DOHH2 (cell line): ENCODE results near the gene RNF44.
A peak's percentile ranks its signal among the peaks of the same experiment; 100 is the strongest.

Experiments used
- H3F3A ChIP-seq: fragments of 200-600 bp; sonication (generic), shearing (Covaris generic); 2 replicates; pipeline ENCODE4 v1.6.0; 2016; ENCODE audit warnings: antibody characterized with exemption, mild to moderate bottlenecking; ENCODE audit not compliant: control insufficient read depth, insufficient read depth
- H3K27ac ChIP-seq: fragments of 200-600 bp; sonication (generic); 2 replicates; pipeline ENCODE4 v1.5.1; 2014; ENCODE audit warnings: low read depth, mild to moderate bottlenecking, low read length, moderate library complexity
- H3K27me3 ChIP-seq: fragments of 200-600 bp; sonication (generic); 2 replicates; pipeline ENCODE4 v1.6.1; 2014; ENCODE audit warnings: mild to moderate bottlenecking, low read length, mixed read lengths; ENCODE audit not compliant: control insufficient read depth
- H3K36me3 ChIP-seq: fragments of 200-600 bp; sonication (generic); 2 replicates; pipeline ENCODE4 v1.6.1; 2014; ENCODE audit warnings: mild to moderate bottlenecking, low read length, moderate library complexity, mixed read lengths; ENCODE audit not compliant: control insufficient read depth
- H3K4me1 ChIP-seq: fragments of 200-600 bp; sonication (generic); 2 replicates; pipeline ENCODE4 v1.6.1; 2014; ENCODE audit warnings: mild to moderate bottlenecking, low read length, mixed read lengths; ENCODE audit not compliant: control insufficient read depth
- H3K4me2 ChIP-seq: fragments of 200-600 bp; sonication (generic); 2 replicates; pipeline ENCODE4 v1.6.0; 2014; ENCODE audit warnings: mild to moderate bottlenecking, low read length, moderate library complexity
- H3K4me3 ChIP-seq: fragments of 200-600 bp; sonication (generic); 2 replicates; pipeline ENCODE4 v1.5.1; 2014; ENCODE audit warnings: mild to moderate bottlenecking, low read length, mixed read lengths
- H3K79me2 ChIP-seq: fragments of 200-600 bp; sonication (generic); 2 replicates; pipeline ENCODE4 v1.6.1; 2014; ENCODE audit warnings: mild to moderate bottlenecking, low read length, mixed read lengths; ENCODE audit not compliant: control insufficient read depth
- H3K9me2 ChIP-seq: fragments of 200-600 bp; sonication (generic); replicated peaks from 2 replicates; pipeline ENCODE4 v1.6.1; 2014; ENCODE audit warnings: mild to moderate bottlenecking, low read length, mixed read lengths; ENCODE audit not compliant: control insufficient read depth
- H3K9me3 ChIP-seq: fragments of 200-600 bp; sonication (generic); 2 replicates; pipeline ENCODE4 v1.6.1; 2014; ENCODE audit warnings: antibody characterized with exemption, low read length, mixed read lengths; ENCODE audit not compliant: control insufficient read depth, insufficient read depth
- H4K20me1 ChIP-seq: fragments of 200-600 bp; sonication (generic); 2 replicates; pipeline ENCODE4 v1.6.0; 2014; ENCODE audit warnings: low read depth, mild to moderate bottlenecking, antibody characterized with exemption, low read length, moderate library complexity; ENCODE audit not compliant: control insufficient read depth, insufficient read depth
- EZH2phosphoT487 ChIP-seq: fragments of 200-600 bp; sonication (generic); IDR thresholded peaks from 2 replicates; pipeline ENCODE4 v1.6.1; 2017; ENCODE audit warnings: borderline replicate concordance, mild to moderate bottlenecking, antibody characterized with exemption, low read length, moderate library complexity, mixed read lengths
- TF ChIP-seq, protein P1 (sequence below): fragments of 200-600 bp; sonication (generic); IDR thresholded peaks from one replicate; pipeline ENCODE4 v1.5.1; 2014; ENCODE audit warnings: antibody characterized with exemption, mild to moderate bottlenecking, low read depth, low read length; ENCODE audit not compliant: poor library complexity, severe bottlenecking

RNF44 gene

GRCh38 chr5:176575488-176576422 is 38.6 kb upstream of the RNF44 start:
- no peak for TF ChIP-seq EZH2phosphoT487
- TF ChIP-seq, protein P1, sequence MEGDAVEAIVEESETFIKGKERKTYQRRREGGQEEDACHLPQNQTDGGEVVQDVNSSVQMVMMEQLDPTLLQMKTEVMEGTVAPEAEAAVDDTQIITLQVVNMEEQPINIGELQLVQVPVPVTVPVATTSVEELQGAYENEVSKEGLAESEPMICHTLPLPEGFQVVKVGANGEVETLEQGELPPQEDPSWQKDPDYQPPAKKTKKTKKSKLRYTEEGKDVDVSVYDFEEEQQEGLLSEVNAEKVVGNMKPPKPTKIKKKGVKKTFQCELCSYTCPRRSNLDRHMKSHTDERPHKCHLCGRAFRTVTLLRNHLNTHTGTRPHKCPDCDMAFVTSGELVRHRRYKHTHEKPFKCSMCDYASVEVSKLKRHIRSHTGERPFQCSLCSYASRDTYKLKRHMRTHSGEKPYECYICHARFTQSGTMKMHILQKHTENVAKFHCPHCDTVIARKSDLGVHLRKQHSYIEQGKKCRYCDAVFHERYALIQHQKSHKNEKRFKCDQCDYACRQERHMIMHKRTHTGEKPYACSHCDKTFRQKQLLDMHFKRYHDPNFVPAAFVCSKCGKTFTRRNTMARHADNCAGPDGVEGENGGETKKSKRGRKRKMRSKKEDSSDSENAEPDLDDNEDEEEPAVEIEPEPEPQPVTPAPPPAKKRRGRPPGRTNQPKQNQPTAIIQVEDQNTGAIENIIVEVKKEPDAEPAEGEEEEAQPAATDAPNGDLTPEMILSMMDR, result no peak
- Histone ChIP-seq H3K4me2 (no peak overlapping the region), H3K79me2 (no peaks in the 10 kb centered on the region), H3F3A (no peaks in the 10 kb centered on the region), H3K36me3 (no peaks in the 10 kb centered on the region), H3K27me3 (no peaks in the 10 kb centered on the region), H3K4me1 (peaks cover 10% of the 10 kb centered on the region), H3K4me3 (no peak overlapping the region), H3K27ac (no peak overlapping the region), H4K20me1 (no peaks in the 10 kb centered on the region), H3K9me2 (no peaks in the 10 kb centered on the region), H3K9me3 (no peaks in the 10 kb centered on the region)

- H3K9me2 ChIP-seq, result no peaks in the 10 kb centered on the region
- no peak overlapping the region for H3K4me2 ChIP-seq
- H3K27ac ChIP-seq, result no peak overlapping the region
- H3K27me3 ChIP-seq, result no peaks in the 10 kb centered on the region
- peaks cover 10% of the 10 kb centered on the region for H3K4me1 ChIP-seq
- no peaks in the 10 kb centered on the region for H3K36me3 ChIP-seq
- H4K20me1 ChIP-seq, result no peaks in the 10 kb centered on the region
- no peaks in the 10 kb centered on the region for H3K9me3 ChIP-seq
- no peak for TF ChIP-seq EZH2phosphoT487
- TF ChIP-seq, protein P1, result no peak
- H3K4me3 ChIP-seq, result no peak overlapping the region
- no peaks in the 10 kb centered on the region for H3F3A ChIP-seq
- no peaks in the 10 kb centered on the region for H3K79me2 ChIP-seq
Observed at GRCh38 chr5:176575066-176575465, 37.9 kb upstream of the RNF44 start.

GRCh38 chr5:176574297-176574591 is 37.0 kb upstream of the RNF44 start:
- Histone ChIP-seq H4K20me1 (no peaks in the 10 kb centered on the region), H3K4me3 (no peak overlapping the region), H3K4me2 (peak overlapping the region; percentile 25; the same call in 1 of the 2 replicates), H3K36me3 (no peaks in the 10 kb centered on the region), H3K4me1 (peaks cover 10% of the 10 kb centered on the region), H3K27ac (no peak overlapping the region), H3K79me2 (no peaks in the 10 kb centered on the region), H3F3A (no peaks in the 10 kb centered on the region), H3K9me3 (no peaks in the 10 kb centered on the region), H3K27me3 (no peaks in the 10 kb centered on the region), H3K9me2 (no peaks in the 10 kb centered on the region)
- TF ChIP-seq EZH2phosphoT487, result no peak
- TF ChIP-seq, protein P1, result peak; percentile 15
